GM12878 (cell line): ENCODE data around the gene MEF2C. TPM values are rescaled to one million over a fixed set of nuclear protein-coding genes. Genes with fewer than 3 reads are reported as not detected.
A peak's percentile ranks its signal among the peaks of the same experiment; 100 is the strongest.

Experiments used
- ATAC-seq: fragments of 200-7000 bp; cut with Tn5 transposase; 3 replicates; pipeline ENCODE4 v1.9.1; 2020; ENCODE audit warnings: mild to moderate bottlenecking, moderate library complexity
- BruUV-seq: library from RNA; stranded (reverse); fragments of 400-500 nt; replicated peaks from 2 replicates; lab custom pipeline; 2021; lab: Mats Ljungman, UMichigan
- CTCF ChIA-PET: fragments of 300-600 bp; sonication (Branson Sonifier 250); formaldehyde crosslinking; extraction: SDS; loops from one replicate; lab custom pipeline; 2021; ENCODE audit warnings: inconsistent platforms; lab: Yijun Ruan, JAX
- POLR2A ChIA-PET: fragments of 350-600 bp; formaldehyde crosslinking; extraction: SDS; loops from one replicate; lab custom pipeline; 2021; ENCODE audit warnings: inconsistent platforms; lab: Charles Lee
- RAD21 ChIA-PET: fragments of 300-600 bp; sonication (Branson Sonifier 250); formaldehyde crosslinking; loops from one replicate; lab custom pipeline; 2023; ENCODE audit warnings: antibody characterized with exemption; ENCODE audit not compliant: unreplicated experiment; lab: Charles Lee
- SMC1A ChIA-PET: fragments of 300-600 bp; sonication (Branson Sonifier 250); formaldehyde crosslinking; loops from one replicate; lab custom pipeline; 2023; ENCODE audit not compliant: unreplicated experiment, uncharacterized antibody; lab: Charles Lee
- DNase-seq: peaks from one replicate; pipeline ENCODE4 v3.0.0-alpha.2; 2011; ENCODE audit warnings: low read depth, low spot score
- FAIRE-seq: peaks from 3 replicates; lab custom pipeline; 2011; peaks lifted over from hg19 to GRCh38; lab: Jason Lieb, UNC
- H2AFZ ChIP-seq: 2 replicates; pipeline ENCODE4 v1.6.0; 2011; ENCODE audit warnings: low read depth, low read length, control low read depth; ENCODE audit not compliant: control insufficient read depth
- H3K27ac ChIP-seq: 2 replicates; pipeline ENCODE4 v1.5.1; 2011; ENCODE audit warnings: control low read depth; ENCODE audit not compliant: control insufficient read depth, insufficient read depth
- H3K27me3 ChIP-seq, 2 experiments: replicated peaks in 1 of 2; 2 replicates each; pipeline versions ENCODE4 v1.6.0 to v1.6.1; 2011; ENCODE audit warnings: low read length in 1 of 2; ENCODE audit not compliant: control insufficient read depth in 2 of 2, insufficient read depth in 2 of 2
- H3K36me3 ChIP-seq, 2 experiments: 2 replicates each; pipeline ENCODE4 v1.5.1; 2011; ENCODE audit warnings: low read length in 1 of 2; ENCODE audit not compliant: control insufficient read depth in 2 of 2, insufficient read depth in 2 of 2
- H3K4me1 ChIP-seq: 2 replicates; pipeline ENCODE4 v1.6.1; 2011; ENCODE audit warnings: mild to moderate bottlenecking, low read length, moderate library complexity, mixed read lengths; ENCODE audit not compliant: control insufficient read depth, insufficient read depth
- H3K4me2 ChIP-seq: 2 replicates; pipeline ENCODE4 v1.6.0; 2011; ENCODE audit warnings: control low read depth; ENCODE audit not compliant: control insufficient read depth, insufficient read depth
- H3K4me3 ChIP-seq: fragments of 200-600 bp; sonication (generic); 2 replicates; pipeline ENCODE4 v1.5.1; 2016
- H3K79me2 ChIP-seq: 2 replicates; pipeline ENCODE4 v1.6.0; 2011; ENCODE audit warnings: low read length; ENCODE audit not compliant: control insufficient read depth, insufficient read depth
- H3K9ac ChIP-seq: 2 replicates; pipeline ENCODE4 v1.8.0; 2011; ENCODE audit warnings: low read length, control low read depth, mixed read lengths; ENCODE audit not compliant: control insufficient read depth, insufficient read depth
- H3K9me3 ChIP-seq: replicated peaks from 3 replicates; pipeline ENCODE4 v1.5.1; 2011; ENCODE audit warnings: mild to moderate bottlenecking, low read length; ENCODE audit not compliant: control insufficient read depth, insufficient read depth
- H4K20me1 ChIP-seq: 2 replicates; pipeline ENCODE4 v1.6.0; 2011; ENCODE audit not compliant: control insufficient read depth, insufficient read depth
- ATF2 ChIP-seq: IDR thresholded peaks from 2 replicates; pipeline ENCODE4 v1.6.1; 2012; ENCODE audit warnings: low read length, inconsistent platforms
- CBFB ChIP-seq: IDR thresholded peaks from 2 replicates; pipeline ENCODE4 v1.6.1; 2016; ENCODE audit warnings: antibody characterized with exemption, low read depth
- CBX3 ChIP-seq: fragments of 200-600 bp; sonication (generic); IDR thresholded peaks from 2 replicates; pipeline ENCODE4 v1.6.1; 2016; ENCODE audit warnings: low read depth, borderline replicate concordance
- CREB1 ChIP-seq: IDR thresholded peaks from 2 replicates; pipeline ENCODE4 v1.6.1; 2012; ENCODE audit warnings: low read depth, mild to moderate bottlenecking, inconsistent platforms
- CTCF ChIP-seq, 3 experiments: IDR thresholded peaks in 2 of 3; conservative IDR thresholded peaks in 1 of 3; 2 replicates each; pipeline ENCODE4 v1.5.1; 2011; ENCODE audit warnings: low read depth in 3 of 3, low read length in 3 of 3, mild to moderate bottlenecking in 3 of 3, control low read depth in 2 of 3, moderate library complexity in 2 of 3, inconsistent platforms in 1 of 3, mixed read lengths in 1 of 3; ENCODE audit not compliant: control insufficient read depth in 2 of 3, insufficient read depth in 1 of 3; ENCODE audit errors: extremely low read depth in 1 of 3
- NR2C1 ChIP-seq: fragments of 450-650 bp; IDR thresholded peaks from 2 replicates; pipeline ENCODE4 v1.6.1; 2017; ENCODE audit warnings: antibody characterized with exemption, mild to moderate bottlenecking, moderate library complexity
- PKNOX1 ChIP-seq: fragments of 450-650 bp; IDR thresholded peaks from 2 replicates; pipeline ENCODE4 v1.6.1; 2016; ENCODE audit warnings: mild to moderate bottlenecking
- POLR2AphosphoS2 ChIP-seq: IDR thresholded peaks from 2 replicates; pipeline ENCODE4 v1.6.1; 2011; ENCODE audit warnings: low read depth, mild to moderate bottlenecking, low read length, improper control_type of control experiment, moderate library complexity
- SIN3A ChIP-seq: IDR thresholded peaks from 2 replicates; pipeline ENCODE4 v1.6.1; 2012; ENCODE audit warnings: low read depth, low read length, improper control_type of control experiment
- USF2 ChIP-seq: IDR thresholded peaks from 2 replicates; pipeline ENCODE4 v1.6.1; 2011; ENCODE audit warnings: low read depth, low read length, improper control_type of control experiment, borderline replicate concordance
- ZBTB4 ChIP-seq: fragments of 450-650 bp; formaldehyde crosslinking; IDR thresholded peaks from 2 replicates; pipeline ENCODE4 v1.4.0; 2022; ENCODE audit warnings: mild to moderate bottlenecking, moderate library complexity
- WGBS: methylation state at CpG from one replicate; pipeline ENCODE4 v1.1.6; 2016; ENCODE audit warnings: low lambda C conversion rate; ENCODE audit not compliant: insufficient replicate concordance, insufficient coverage; ENCODE audit errors: missing lambda C conversion rate; 5-methylcytosine and 5-hydroxymethylcytosine counted together
- in situ Hi-C: fragments of 300-500 bp; cut with MboI; formaldehyde crosslinking; loops from 9 replicates; pipeline ENCODE4 v1.14.3; 2018; ENCODE audit warnings: mixed read lengths
- intact Hi-C: fragments of 100-400 bp; cut with micrococcal nuclease; formaldehyde crosslinking; loops from one replicate; pipeline ENCODE4 v1.14.2; 2022; ENCODE audit not compliant: unreplicated experiment
- polyA plus RNA-seq, 11 experiments: library from polyadenylated mRNA; depleted of rRNA in 4 of 11; unstranded in 6 of 11; stranded (reverse) in 5 of 11; fragments of >200 nt; fragmentation: Nextera tagmentation in 4 of 11; fragmentation: Illumina TruSeq in 1 of 11; extraction: Ambion mirVana in 4 of 11; extraction: Trizol in 1 of 11; gene quantifications; 1 replicate in 1 of 11; 2 replicates in 10 of 11; pipeline versions ENCODE4 v1.2.1 to v1.2.3, GENCODE V29; 2011 to 2016; ENCODE audit warnings: inconsistent platforms in 2 of 11, missing spikeins in 2 of 11, low read depth in 1 of 11
- total RNA-seq, 4 experiments: library from RNA; depleted of rRNA in 3 of 4; stranded (reverse); fragments of >200 nt in 3 of 4; fragmentation: Illumina TruSeq in 1 of 4; extraction: Trizol in 1 of 4; gene quantifications; 2 replicates each; pipeline versions ENCODE4 v1.2.1 to v1.2.3, GENCODE V29; 2013 to 2021

MEF2C gene
- total and polyA plus RNA-seq, 10 of the 15 experiments (the other 5 are each of a cell fraction or from before 2014, with no cell fraction given) = 104 to 225 (median 180) TPM

GRCh38 chr5:88677376-88677895, 205.5 kb downstream of the MEF2C start (continued):
- TF ChIP-seq PKNOX1 = no peak
- TF ChIP-seq POLR2AphosphoS2 = no peak

- no peaks in the 10 kb centered on the region; the same call in 1 of the 2 replicates for H3K4me1 ChIP-seq
- H4K20me1 ChIP-seq = no peaks in the 10 kb centered on the region
- no peaks in the 10 kb centered on the region for H3K79me2 ChIP-seq
- CTCF ChIA-PET = interaction anchor here (0.8 to 1.4 kb wide), 2 partner anchors 14 to 895 kb away, joined by 4 read pairs; no protein-coding TSS in a partner anchor
- RAD21 ChIA-PET = interaction anchor here (1.2 to 1.3 kb wide), 2 partner anchors 10 to 17 kb away, joined by 3 to 5 read pairs; no protein-coding TSS in a partner anchor
- no peak overlapping the region for H2AFZ ChIP-seq
- H3K27ac ChIP-seq = no peak overlapping the region
- FAIRE-seq = no peak
- no peak overlapping the region for H3K9ac ChIP-seq
- peaks cover 6 to 15% of the 10 kb centered on the region in 2 experiments for H3K27me3 ChIP-seq
- no peak for TF ChIP-seq CBFB
- no peak for TF ChIP-seq CTCF (IDR thresholded peaks at IDR 0.05 in 2 of 3, conservative IDR thresholded peaks at IDR 0.05 in 1 of 3; ENCODE audit: control insufficient read depth in 2 of 3, extremely low read depth in 1 of 3, insufficient read depth in 1 of 3, low read depth in 3 of 3, low read length in 3 of 3)
- no peak for TF ChIP-seq CREB1
- no peak for TF ChIP-seq ZBTB4 (CRISPR knock-in tag)
- TF ChIP-seq ATF2 = no peak
- no peak for TF ChIP-seq NR2C1
- no peak for TF ChIP-seq CBX3
- no peak for TF ChIP-seq SIN3A
- TF ChIP-seq USF2 = no peak
- TF ChIP-seq, all 136 proteins: peak for 0
- H3K4me2 ChIP-seq = no peak overlapping the region
- no TSS peak for BruUV-seq
- ChIA-PET POLR2A (no interaction called here), SMC1A (no interaction called here)
- intact Hi-C loops = loop anchor here (5.0 to 10.0 kb wide), 2 partner anchors 172 to 410 kb away; partner anchors contain the start of gene TMEM161B
- WGBS = 40% methylated on average over 8 of the region's 8 CpGs
- ATAC-seq (no peak), DNase-seq (no peak)
- no peaks in the 10 kb centered on the region for H3K36me3 ChIP-seq
- H3K9me3 ChIP-seq = no peaks in the 10 kb centered on the region; the same call in 2 of the 3 replicates
- in situ Hi-C loops = loop anchor here (10.0 kb wide), 1 partner anchor 412 kb away; the partner anchor contains the start of gene TMEM161B
- H3K4me3 ChIP-seq = 0 out of 2 replicates have a peak overlapping the region, but pooled peaks have one; percentile 22
These were observed 206.2 kb downstream of the MEF2C start for GRCh38 chr5:88676637-88677375.
